Sigmoid colon (tissue), 7 donors: Measurements from ENCODE around the gene SPOCK1. TPM values are rescaled to one million over a fixed set of nuclear protein-coding genes. Genes with fewer than 3 reads are reported as not detected.

Experiments
- DNase-seq: peaks from one replicate; pipeline ENCODE4 v3.0.0-alpha.2; 2019
- H3K27ac ChIP-seq, 4 donors: fragments of 200-600 bp; sonication (generic); one replicate each; pipeline ENCODE4 v1.5.1; 2016 to 2019; ENCODE audit warnings: mild to moderate bottlenecking in 1 of 4
- H3K27me3 ChIP-seq, 3 donors: fragments of 200-600 bp; sonication (generic); one replicate each; pipeline ENCODE4 v1.5.1; 2019; ENCODE audit warnings: mild to moderate bottlenecking in 1 of 3
- H3K36me3 ChIP-seq, 4 donors: fragments of 200-600 bp; sonication (generic); one replicate each; pipeline ENCODE4 v1.5.1; 2016 to 2019
- H3K4me1 ChIP-seq, 4 donors: fragments of 200-600 bp; sonication (generic); one replicate each; pipeline ENCODE4 v1.5.1; 2017 to 2019
- H3K4me3 ChIP-seq, 4 donors: fragments of 200-600 bp; sonication (generic); one replicate each; pipeline ENCODE4 v1.5.1; 2017 to 2019; ENCODE audit warnings: mild to moderate bottlenecking in 2 of 4, moderate library complexity in 1 of 4
- H3K9me3 ChIP-seq, 4 donors: fragments of 200-600 bp in 3 of 4; sonication (generic) in 3 of 4; one replicate each; pipeline versions ENCODE4 v1.5.1 to v1.6.1; 2013 to 2019
- EP300 ChIP-seq, 4 donors: sonication (generic); formaldehyde crosslinking; IDR thresholded peaks; one replicate each; pipeline ENCODE4 v1.6.1; 2017; ENCODE audit warnings: antibody characterized with exemption in 4 of 4
- POLR2A ChIP-seq, 2 donors: fragments of 450-650 bp; IDR thresholded peaks; one replicate each; pipeline ENCODE4 v1.6.1; 2016; ENCODE audit warnings: antibody characterized with exemption in 2 of 2, mild to moderate bottlenecking in 2 of 2, moderate library complexity in 2 of 2
- POLR2AphosphoS5 ChIP-seq, 4 donors: sonication (generic); formaldehyde crosslinking; IDR thresholded peaks; one replicate each; pipeline ENCODE4 v1.6.1; 2017; ENCODE audit warnings: antibody characterized with exemption in 4 of 4
- WGBS, 2 donors: extraction: QIAGEN DNeasy Blood & Tissue Kit; methylation state at CpG; one replicate each; pipeline ENCODE4 v1.1.7; 2013; 5-methylcytosine and 5-hydroxymethylcytosine counted together
- intact Hi-C: fragments of 100-400 bp; cut with DNase I; formaldehyde crosslinking; loops from one replicate; pipeline ENCODE4 v1.15.1; 2023
- polyA plus RNA-seq, 3 donors: library from polyadenylated mRNA; stranded (reverse); fragments of 200-250 nt; gene quantifications; one replicate each; pipeline ENCODE4 v1.2.3, GENCODE V29; 2013
- total RNA-seq, 4 donors: library from RNA; depleted of rRNA; stranded (reverse); fragments of >200 nt; gene quantifications; one replicate each; pipeline ENCODE4 v1.1.0, GENCODE V29; 2016
- TF ChIP-seq, protein P1 (sequence below), 4 experiments: fragments of 450-650 bp in 3 of 4; fragments of 200-600 bp in 1 of 4; IDR thresholded peaks; one replicate each; pipeline ENCODE4 v1.5.1; 2016 to 2019; ENCODE audit warnings: antibody characterized with exemption in 4 of 4, mild to moderate bottlenecking in 3 of 4, moderate library complexity in 2 of 4
- donor health status: healthy with polysubstance abuse.
- donor health status: Bipolar disorder and iron deficiency.
- donor health status: healthy.

SPOCK1 gene
- total and polyA plus RNA-seq, 7 donors = 2.4 to 104 (median 33.4) TPM

DNA sequence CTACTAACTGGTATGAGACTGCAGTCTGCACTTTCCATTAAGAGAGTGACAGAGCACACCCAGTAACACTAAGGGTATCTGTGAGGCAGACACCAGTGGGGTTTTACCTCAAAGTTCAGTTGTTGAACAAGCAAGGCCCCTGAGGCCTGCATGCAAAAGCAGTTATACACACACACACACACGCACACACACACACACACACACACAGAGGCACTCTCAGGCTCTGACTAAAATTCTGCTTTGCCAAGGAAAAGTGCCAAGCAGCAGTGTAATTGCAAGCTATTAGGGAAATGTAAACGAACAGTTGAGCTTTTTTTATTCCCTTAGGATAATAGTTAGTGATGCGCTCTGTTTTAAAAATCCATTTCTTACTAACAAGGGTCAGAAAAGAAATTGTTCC, 377.1 kb downstream of the SPOCK1 start:
- Histone ChIP-seq H3K9me3 (no peaks in the 10 kb centered on the region), H3K27me3 (no peaks in the 10 kb centered on the region), H3K4me3 (no peak overlapping the region), H3K27ac (no peak overlapping the region), H3K4me1 (peaks cover 0 to 9% (median 2%) of the 10 kb centered on the region in 4 donors), H3K36me3 (no peaks in the 10 kb centered on the region)
- TF ChIP-seq EP300 (IDR thresholded peaks at IDR 0.05) (no peak), POLR2A (IDR thresholded peaks at IDR 0.05) (no peak), POLR2AphosphoS5 (IDR thresholded peaks at IDR 0.05) (no peak)
- TF ChIP-seq, protein P1, sequence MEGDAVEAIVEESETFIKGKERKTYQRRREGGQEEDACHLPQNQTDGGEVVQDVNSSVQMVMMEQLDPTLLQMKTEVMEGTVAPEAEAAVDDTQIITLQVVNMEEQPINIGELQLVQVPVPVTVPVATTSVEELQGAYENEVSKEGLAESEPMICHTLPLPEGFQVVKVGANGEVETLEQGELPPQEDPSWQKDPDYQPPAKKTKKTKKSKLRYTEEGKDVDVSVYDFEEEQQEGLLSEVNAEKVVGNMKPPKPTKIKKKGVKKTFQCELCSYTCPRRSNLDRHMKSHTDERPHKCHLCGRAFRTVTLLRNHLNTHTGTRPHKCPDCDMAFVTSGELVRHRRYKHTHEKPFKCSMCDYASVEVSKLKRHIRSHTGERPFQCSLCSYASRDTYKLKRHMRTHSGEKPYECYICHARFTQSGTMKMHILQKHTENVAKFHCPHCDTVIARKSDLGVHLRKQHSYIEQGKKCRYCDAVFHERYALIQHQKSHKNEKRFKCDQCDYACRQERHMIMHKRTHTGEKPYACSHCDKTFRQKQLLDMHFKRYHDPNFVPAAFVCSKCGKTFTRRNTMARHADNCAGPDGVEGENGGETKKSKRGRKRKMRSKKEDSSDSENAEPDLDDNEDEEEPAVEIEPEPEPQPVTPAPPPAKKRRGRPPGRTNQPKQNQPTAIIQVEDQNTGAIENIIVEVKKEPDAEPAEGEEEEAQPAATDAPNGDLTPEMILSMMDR (IDR thresholded peaks at IDR 0.05) = no peak
- intact Hi-C loops = no loop called here
- WGBS, 2 donors = 38 to 41% methylated on average over 3 of the region's 3 CpGs
- DNase-seq = no peak

DNA sequence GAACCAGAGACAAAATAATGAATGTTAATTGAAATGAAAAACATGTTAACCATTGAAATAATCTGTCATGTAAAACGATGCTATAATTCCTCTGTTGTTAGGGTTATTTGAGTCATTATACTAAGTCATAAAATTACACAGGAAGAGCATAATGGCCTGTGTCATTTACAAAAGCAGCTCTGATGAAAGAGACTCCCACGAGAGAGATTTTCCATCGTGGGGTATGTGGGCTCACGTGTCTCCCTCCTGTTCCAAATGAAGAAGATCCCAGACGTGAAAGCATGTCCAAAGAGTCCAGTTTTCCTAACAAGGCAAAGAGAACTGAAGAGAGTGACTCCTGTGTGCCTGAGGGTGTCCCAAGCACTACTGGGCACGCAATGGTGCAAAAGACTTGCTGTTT, 379.8 kb downstream of the SPOCK1 start:
- Histone ChIP-seq H3K4me1 (peaks cover 0 to 9% (median 2%) of the 10 kb centered on the region in 4 donors), H3K27me3 (no peaks in the 10 kb centered on the region), H3K36me3 (no peaks in the 10 kb centered on the region), H3K9me3 (no peaks in the 10 kb centered on the region), H3K4me3 (no peak overlapping the region), H3K27ac (no peak overlapping the region)
- TF ChIP-seq POLR2A (IDR thresholded peaks at IDR 0.05) (no peak), POLR2AphosphoS5 (IDR thresholded peaks at IDR 0.05) (no peak), EP300 (IDR thresholded peaks at IDR 0.05) (no peak)
- TF ChIP-seq, protein P1 (IDR thresholded peaks at IDR 0.05) = no peak
- WGBS, 2 donors = 34 to 60% methylated on average over 6 of the region's 6 CpGs
- intact Hi-C loops = no loop called here
- no peak for DNase-seq

DNA sequence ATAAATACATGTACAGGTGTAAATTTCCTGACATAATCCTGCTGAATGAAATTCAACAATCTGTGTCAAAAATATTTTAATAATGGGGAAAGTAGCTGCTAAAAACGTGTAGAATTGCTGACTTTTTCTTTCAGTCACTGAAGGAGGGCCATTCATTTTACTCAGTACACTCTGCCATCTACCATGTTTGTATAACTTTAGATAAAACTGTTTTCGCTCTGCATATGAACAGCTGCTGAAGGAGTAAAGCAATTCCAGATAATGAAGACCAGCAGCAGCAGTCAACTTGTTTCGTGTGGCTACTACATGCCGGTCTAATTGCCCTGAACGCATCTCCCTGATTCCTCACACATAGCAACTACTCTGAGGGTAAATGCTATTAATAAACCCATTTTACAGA, 380.5 kb downstream of the SPOCK1 start:
- Histone ChIP-seq H3K9me3 (no peaks in the 10 kb centered on the region), H3K27ac (no peak overlapping the region), H3K27me3 (no peaks in the 10 kb centered on the region), H3K36me3 (no peaks in the 10 kb centered on the region), H3K4me1 (peaks cover 0 to 9% (median 2%) of the 10 kb centered on the region in 4 donors), H3K4me3 (no peak overlapping the region)
- WGBS, 2 donors = 62 to 75% methylated on average over 5 of the region's 5 CpGs
- DNase-seq = no peak
- TF ChIP-seq EP300 (IDR thresholded peaks at IDR 0.05) (no peak), POLR2AphosphoS5 (IDR thresholded peaks at IDR 0.05) (no peak), POLR2A (IDR thresholded peaks at IDR 0.05) (no peak)
- TF ChIP-seq, protein P1 (IDR thresholded peaks at IDR 0.05) = no peak
- intact Hi-C loops = no loop called here

DNA sequence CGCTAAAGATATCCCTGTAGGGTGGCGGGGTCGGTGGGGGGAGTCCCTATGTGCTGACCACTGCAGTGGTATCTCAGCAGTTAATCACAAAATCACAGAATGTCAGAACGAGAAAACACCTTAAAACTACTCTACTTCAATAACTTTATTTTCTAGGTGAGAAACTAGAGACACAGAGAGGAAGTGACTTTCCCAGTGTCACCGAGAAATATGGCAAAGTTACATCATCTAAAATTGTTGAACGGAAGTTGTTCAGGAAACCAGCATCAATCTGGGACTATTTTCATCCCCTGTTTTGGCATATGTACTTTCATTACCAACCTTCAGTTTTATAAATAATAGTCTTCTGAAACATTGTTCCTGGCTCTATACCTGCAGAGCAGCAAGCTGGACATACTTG, 384.0 kb downstream of the SPOCK1 start:
- H3K4me3 ChIP-seq = no peak overlapping the region
- peaks cover 0 to 6% (median 0%) of the 10 kb centered on the region in 4 donors for H3K36me3 ChIP-seq
- intact Hi-C loops = no loop called here
- WGBS, 2 donors = 55 to 75% methylated on average over 6 of the region's 6 CpGs
- H3K27me3 ChIP-seq = no peaks in the 10 kb centered on the region
- H3K9me3 ChIP-seq = no peaks in the 10 kb centered on the region
- H3K27ac ChIP-seq = no peak overlapping the region
- no peak for TF ChIP-seq POLR2AphosphoS5 (IDR thresholded peaks at IDR 0.05)
- no peak for TF ChIP-seq EP300 (IDR thresholded peaks at IDR 0.05)
- TF ChIP-seq POLR2A (IDR thresholded peaks at IDR 0.05) = no peak
- TF ChIP-seq, protein P1 (IDR thresholded peaks at IDR 0.05) = no peak
- no peak for DNase-seq
- no peaks in the 10 kb centered on the region for H3K4me1 ChIP-seq

DNA sequence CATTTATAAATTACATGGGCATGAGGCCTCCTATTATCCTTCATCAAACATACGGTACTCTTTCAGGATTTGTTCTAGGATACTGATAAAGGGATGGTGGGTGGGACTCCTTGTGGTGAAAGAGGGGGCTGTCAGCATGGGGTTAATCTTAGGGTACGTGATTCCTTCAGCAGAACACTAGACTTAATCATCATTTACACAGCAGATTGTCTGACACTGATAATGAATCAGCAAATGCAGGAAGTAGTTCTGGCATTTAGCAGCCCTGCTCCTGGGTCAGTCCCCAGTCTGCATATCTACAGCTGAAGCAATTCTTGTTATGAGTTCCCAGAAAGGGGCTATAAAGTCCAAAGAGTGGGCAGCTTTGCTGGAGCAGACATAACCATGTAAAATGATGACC, 384.6 kb downstream of the SPOCK1 start:
- Histone ChIP-seq H3K27ac (no peak overlapping the region), H3K27me3 (no peaks in the 10 kb centered on the region), H3K9me3 (no peaks in the 10 kb centered on the region), H3K36me3 (peaks cover 0 to 6% (median 0%) of the 10 kb centered on the region in 4 donors), H3K4me3 (no peak overlapping the region), H3K4me1 (no peaks in the 10 kb centered on the region)
- TF ChIP-seq, protein P1 (IDR thresholded peaks at IDR 0.05) = no peak
- TF ChIP-seq EP300 (IDR thresholded peaks at IDR 0.05) (no peak), POLR2AphosphoS5 (IDR thresholded peaks at IDR 0.05) (no peak), POLR2A (IDR thresholded peaks at IDR 0.05) (no peak)
- intact Hi-C loops = no loop called here
- WGBS, 2 donors = 43 to 46% methylated on average over 2 of the region's 2 CpGs
- no peak for DNase-seq
